HEK293T (cell line): ENCODE results near the gene GNB5.
"Not testable (repeated sequence)": the region's sequence is repeated elsewhere in the genome, so short reads cannot be mapped to it uniquely, and the experiment has no call there.

Experiments
- CTCF ChIA-PET: fragments of 350-600 bp; formaldehyde crosslinking; extraction: SDS; loops from one replicate; lab custom pipeline; 2021; ENCODE audit warnings: antibody characterized with exemption, inconsistent platforms; lab: Yijun Ruan, JAX
- POLR2A ChIA-PET: fragments of 350-600 bp; formaldehyde crosslinking; extraction: SDS; loops from one replicate; lab custom pipeline; 2020; ENCODE audit warnings: antibody characterized with exemption, inconsistent platforms; lab: Yijun Ruan, JAX
- DNase-seq: peaks from one replicate; pipeline ENCODE4 v3.0.0; 2012; ENCODE audit warnings: mixed read lengths; ENCODE audit errors: extremely low spot score
- ARNT ChIP-seq: fragments of 450-650 bp; IDR thresholded peaks from 2 replicates; pipeline ENCODE4 v1.6.1; 2017; ENCODE audit warnings: mild to moderate bottlenecking
- BHLHE40 ChIP-seq: fragments of 450-650 bp; IDR thresholded peaks from 2 replicates; pipeline ENCODE4 v1.6.1; 2016; ENCODE audit warnings: mild to moderate bottlenecking, moderate library complexity, borderline replicate concordance
- CTBP1 ChIP-seq: fragments of 450-650 bp; IDR thresholded peaks from 2 replicates; pipeline ENCODE4 v1.6.1; 2016; ENCODE audit warnings: borderline replicate concordance
- ELF4 ChIP-seq: fragments of 450-650 bp; IDR thresholded peaks from 2 replicates; pipeline ENCODE4 v1.6.1; 2017; ENCODE audit warnings: antibody characterized with exemption
- FOXA1 ChIP-seq: fragments of 450-650 bp; IDR thresholded peaks from 2 replicates; pipeline ENCODE4 v1.6.1; 2016; ENCODE audit warnings: mild to moderate bottlenecking
- FOXK2 ChIP-seq: fragments of 450-650 bp; IDR thresholded peaks from 2 replicates; pipeline ENCODE4 v1.6.1; 2016; ENCODE audit warnings: mild to moderate bottlenecking
- FOXM1 ChIP-seq: fragments of 450-650 bp; IDR thresholded peaks from 2 replicates; pipeline ENCODE4 v1.6.1; 2017; ENCODE audit warnings: mild to moderate bottlenecking, borderline replicate concordance
- HDGF ChIP-seq: fragments of 450-650 bp; IDR thresholded peaks from 2 replicates; pipeline ENCODE4 v1.6.1; 2017; ENCODE audit warnings: antibody characterized with exemption, borderline replicate concordance
- L3MBTL2 ChIP-seq: fragments of 450-650 bp; conservative IDR thresholded peaks from 2 replicates; pipeline ENCODE4 v1.6.1; 2016; ENCODE audit warnings: mild to moderate bottlenecking
- LEF1 ChIP-seq: fragments of 450-650 bp; IDR thresholded peaks from 2 replicates; pipeline ENCODE4 v1.6.1; 2017; ENCODE audit warnings: mild to moderate bottlenecking, borderline replicate concordance
- NFRKB ChIP-seq: fragments of 450-650 bp; IDR thresholded peaks from 2 replicates; pipeline ENCODE4 v1.6.1; 2016; ENCODE audit warnings: mild to moderate bottlenecking, moderate library complexity
- PKNOX1 ChIP-seq: fragments of 450-650 bp; IDR thresholded peaks from 2 replicates; pipeline ENCODE4 v1.6.1; 2016
- SP1 ChIP-seq: fragments of 450-650 bp; IDR thresholded peaks from 2 replicates; pipeline ENCODE4 v1.6.1; 2017
- SUZ12 ChIP-seq: fragments of 450-650 bp; IDR thresholded peaks from 2 replicates; pipeline ENCODE4 v1.6.1; 2016; ENCODE audit warnings: mild to moderate bottlenecking
- TARDBP ChIP-seq: fragments of 450-650 bp; IDR thresholded peaks from 2 replicates; pipeline ENCODE4 v1.6.1; 2016
- ZNF384 ChIP-seq: fragments of 450-650 bp; IDR thresholded peaks from 2 replicates; pipeline ENCODE4 v1.6.1; 2016

The GNB5 gene

GRCh38 chr15:52171386-52171785 is 19.8 kb downstream of the GNB5 start:
- TF ChIP-seq LEF1 (no peak), FOXM1 (no peak), PKNOX1 (no peak), ZNF384 (no peak), TARDBP (no peak), CTBP1 (no peak), ELF4 (no peak), BHLHE40 (no peak), NFRKB (no peak), SUZ12 (no peak), SP1 (no peak), ARNT (no peak), FOXA1 (no peak), FOXK2 (no peak), HDGF (no peak), L3MBTL2 (no peak)
- no peak for DNase-seq
- ChIA-PET POLR2A (interaction anchor here (1.6 kb wide), 1 partner anchor 8 kb away, joined by 6 read pairs; no protein-coding TSS in a partner anchor), CTCF (interaction anchor here (0.6 to 1.5 kb wide), 3 partner anchors 13 to 428 kb away, joined by 3 to 5 read pairs (median 4); no protein-coding TSS in a partner anchor)

DNA sequence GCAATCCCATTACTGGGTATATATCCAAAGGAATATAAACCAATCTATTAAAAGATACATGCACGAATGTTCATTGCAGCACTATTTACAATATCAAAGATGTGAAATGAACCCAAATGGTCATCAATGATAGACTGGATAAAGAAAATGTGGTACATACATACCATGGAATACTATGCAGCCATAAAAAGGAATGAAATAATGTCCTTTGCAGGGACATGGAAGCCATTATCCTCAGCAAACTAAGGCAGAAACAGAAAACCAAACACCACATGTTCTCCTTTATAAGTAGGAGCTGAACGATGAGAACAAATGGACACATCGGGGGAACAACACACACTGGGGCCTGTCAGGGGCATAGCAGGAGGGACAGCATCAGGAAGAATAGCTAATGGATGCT is 21.0 kb downstream of the GNB5 start:
- CTCF ChIA-PET, DNase-seq: not testable (repeated sequence)
- POLR2A ChIA-PET, result interaction anchor here (1.6 kb wide), 1 partner anchor 9 kb away, joined by 6 read pairs; no protein-coding TSS in a partner anchor

DNA sequence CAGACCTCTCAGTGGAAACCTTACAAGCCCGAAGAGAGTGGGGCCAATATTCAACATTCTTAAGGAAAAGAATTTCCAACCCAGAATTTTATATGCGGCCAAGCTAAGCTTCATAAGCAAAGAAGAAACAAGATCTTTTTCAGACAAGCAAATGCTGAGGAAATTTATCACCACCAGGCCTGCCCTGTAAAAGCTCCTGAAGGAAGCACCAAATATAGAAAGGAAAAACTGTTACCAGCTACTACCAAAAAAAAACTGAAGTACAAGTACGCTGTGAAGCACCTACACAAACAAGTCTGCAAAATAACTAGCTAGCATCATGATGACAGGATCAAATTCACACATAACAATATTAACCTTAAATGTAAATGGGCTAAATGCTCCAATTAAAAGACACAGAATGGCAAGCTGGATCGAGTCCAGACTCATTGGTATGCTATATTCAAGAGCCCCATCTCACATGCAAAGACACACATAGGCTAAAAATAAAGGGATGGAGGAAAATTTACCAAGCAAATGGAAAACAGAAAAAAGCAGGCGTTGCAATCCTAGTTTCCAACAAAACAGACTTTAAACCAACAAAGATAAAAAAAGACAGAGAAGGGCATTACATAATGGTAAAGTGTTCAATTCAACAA is 25.6 kb downstream of the GNB5 start:
- ChIA-PET POLR2A (interaction anchor here (0.6 to 1.9 kb wide), 2 partner anchors 14 to 418 kb away, joined by 3 to 9 read pairs; no protein-coding TSS in a partner anchor), CTCF (interaction anchor here (1.6 kb wide), 1 partner anchor 43 kb away, joined by 5 read pairs; no protein-coding TSS in a partner anchor)
- not testable (repeated sequence) for DNase-seq

GRCh38 chr15:52164631-52165265 is 26.4 kb downstream of the GNB5 start:
- no peak for DNase-seq
- ChIA-PET CTCF (interaction anchor here (1.6 kb wide), 1 partner anchor 43 kb away, joined by 5 read pairs; no protein-coding TSS in a partner anchor), POLR2A (interaction anchor here (1.9 kb wide), 1 partner anchor 15 kb away, joined by 9 read pairs; no protein-coding TSS in a partner anchor)
- TF ChIP-seq FOXA1 (no peak), LEF1 (no peak), ZNF384 (no peak), SUZ12 (no peak), L3MBTL2 (no peak), FOXM1 (no peak), ARNT (no peak), FOXK2 (no peak), CTBP1 (no peak), PKNOX1 (no peak), BHLHE40 (no peak)

- ChIA-PET POLR2A (no interaction called here), CTCF (no interaction called here)
- TF ChIP-seq LEF1 (no peak), PKNOX1 (no peak), CTBP1 (no peak), SP1 (no peak)
- no peak for DNase-seq
Measured at GRCh38 chr15:52163321-52164190, 27.6 kb downstream of the GNB5 start.

GRCh38 chr15:52162876-52163275 is 28.3 kb downstream of the GNB5 start:
- POLR2A ChIA-PET, result no interaction called here
- DNase-seq, result no peak
- TF ChIP-seq FOXA1 (no peak), TARDBP (no peak), ARNT (no peak)
- CTCF ChIA-PET, result no interaction called here

GRCh38 chr15:52162260-52162659 is 28.9 kb downstream of the GNB5 start:
- CTCF ChIA-PET, result no interaction called here
- no peak for DNase-seq
- POLR2A ChIA-PET, result no interaction called here
- TF ChIP-seq HDGF (no peak), FOXA1 (no peak), SUZ12 (no peak), L3MBTL2 (no peak), ARNT (no peak), NFRKB (no peak), FOXK2 (no peak)
